ENCODE data around the gene CFAP299. TPM values are rescaled to one million over a fixed set of nuclear protein-coding genes. Genes with fewer than 3 reads are reported as not detected.

CFAP299 gene
- total and polyA plus RNA-seq, 2 donors (not counting 3 experiments of a cell fraction or from before 2014, with no cell fraction given), result not detected

DNA sequence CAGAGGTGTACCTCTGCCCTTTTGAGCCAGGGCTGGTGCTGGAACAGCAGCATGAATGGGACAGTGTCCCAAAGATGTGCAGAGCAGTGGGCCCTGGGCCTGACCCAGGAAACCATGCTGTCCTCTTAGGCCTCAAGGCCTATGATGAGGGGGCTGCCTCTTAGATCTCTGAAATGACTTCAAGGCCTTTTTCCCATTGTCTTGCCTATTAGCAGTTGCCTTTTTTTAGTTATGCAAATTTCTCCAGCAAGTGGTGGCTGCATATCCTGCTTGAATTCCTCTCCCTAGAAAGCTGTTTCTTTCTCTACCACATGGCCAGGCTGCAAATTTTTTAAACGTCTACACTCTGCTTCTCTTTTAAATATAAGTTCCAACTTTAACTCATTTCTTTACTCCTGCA is 160.3 kb downstream of the CFAP299 start:
- H4K20me1 ChIP-seq (replicated peaks; ENCODE audit: control insufficient read depth, extremely low read depth, insufficient read depth, low read length), result no peaks in the 10 kb centered on the region
- ChIA-PET CTCF (no interaction called here), POLR2A (no interaction called here)
- no peak overlapping the region for H3K4me3 ChIP-seq (replicated peaks in 1 of 3; ENCODE audit: insufficient read depth in 1 of 3, low read depth in 1 of 3, low read length in 3 of 3)
- no peak for DNase-seq (ENCODE audit: low read depth, low spot score)
- no peaks in the 10 kb centered on the region for H3K9me3 ChIP-seq (replicated peaks; ENCODE audit: control insufficient read depth, insufficient read depth, low read length)
- H3K36me3 ChIP-seq (ENCODE audit: control insufficient read depth in 2 of 2, extremely low read depth in 1 of 2, insufficient read depth in 2 of 2, low read length in 2 of 2), result no peaks in the 10 kb centered on the region
- H2AFZ ChIP-seq (ENCODE audit: low read depth, low read length), result no peak overlapping the region
- no peak overlapping the region for H3K27ac ChIP-seq (ENCODE audit: insufficient read depth, low read depth, low read length)
- no peaks in the 10 kb centered on the region for H3K9me1 ChIP-seq (replicated peaks; ENCODE audit: control insufficient read depth, extremely low read depth, insufficient read depth, low read length)
- dilution Hi-C loops (cut with MboI; ENCODE audit: extremely low pct_ligation_motif_present, low sequenced_read_pairs) (no loop called here), intact Hi-C loops (cut with micrococcal nuclease) (no loop called here)
- FAIRE-seq, result no peak
- TF ChIP-seq GATA2 (IDR thresholded peaks at IDR 0.05; ENCODE audit: insufficient read depth, insufficient read length, low read depth, low read length) (no peak), MYC (IDR thresholded peaks at IDR 0.05; ENCODE audit: low read depth, low read length) (no peak), JUN (IDR thresholded peaks at IDR 0.05; ENCODE audit: borderline replicate concordance, insufficient read depth, insufficient read length, low read depth) (no peak), EZH2 (IDR thresholded peaks at IDR 0.05; ENCODE audit: borderline replicate concordance, low read depth, low read length, severe bottlenecking) (no peak), POLR2A (IDR thresholded peaks at IDR 0.05; ENCODE audit: low read depth, low read length) (no peak)
- TF ChIP-seq, protein P1, sequence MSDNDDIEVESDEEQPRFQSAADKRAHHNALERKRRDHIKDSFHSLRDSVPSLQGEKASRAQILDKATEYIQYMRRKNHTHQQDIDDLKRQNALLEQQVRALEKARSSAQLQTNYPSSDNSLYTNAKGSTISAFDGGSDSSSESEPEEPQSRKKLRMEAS (IDR thresholded peaks at IDR 0.05; ENCODE audit: insufficient read depth, insufficient read length), result no peak
- H3K9ac ChIP-seq (replicated peaks; ENCODE audit: extremely low read depth, insufficient read depth, low read length), result no peak overlapping the region
- H3K79me2 ChIP-seq (ENCODE audit: control insufficient read depth, insufficient read depth, low read length), result no peaks in the 10 kb centered on the region
- H3K4me1 ChIP-seq (ENCODE audit: control insufficient read depth, extremely low read depth, insufficient read depth, low read length), result no peaks in the 10 kb centered on the region
- no peak overlapping the region for H3K4me2 ChIP-seq (ENCODE audit: insufficient read depth, low read length)
- BruUV-seq (replicated peaks), result no TSS peak
- no peaks in the 10 kb centered on the region for H3K27me3 ChIP-seq (ENCODE audit: control insufficient read depth in 2 of 2, insufficient read depth in 2 of 2, low read length in 2 of 2)

DNA sequence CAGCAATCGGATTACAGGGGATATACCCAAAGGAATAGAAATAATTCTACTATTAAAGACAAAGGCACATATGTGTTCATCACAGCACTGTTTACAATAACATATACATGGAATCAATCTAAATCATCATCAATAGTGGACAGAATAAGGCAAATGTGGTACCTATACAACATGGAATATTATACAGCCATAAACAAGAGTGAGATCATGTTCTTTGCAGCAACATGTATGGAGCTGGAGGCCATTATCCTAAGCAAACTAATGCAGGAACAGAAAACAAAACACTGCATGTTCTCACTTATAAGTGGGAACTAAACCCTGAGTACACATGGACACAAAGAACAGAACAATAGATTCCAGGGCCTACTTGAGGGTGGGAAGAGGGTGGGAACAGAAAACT is 163.2 kb downstream of the CFAP299 start:
- H3K27me3 ChIP-seq (ENCODE audit: control insufficient read depth in 2 of 2, insufficient read depth in 2 of 2, low read length in 2 of 2), result no peaks in the 10 kb centered on the region
- H3K36me3 ChIP-seq (ENCODE audit: control insufficient read depth in 2 of 2, extremely low read depth in 1 of 2, insufficient read depth in 2 of 2, low read length in 2 of 2), result no peaks in the 10 kb centered on the region
- H3K4me3 ChIP-seq (replicated peaks in 1 of 3; ENCODE audit: insufficient read depth in 1 of 3, low read depth in 1 of 3, low read length in 3 of 3), result no peak overlapping the region
- H3K4me2 ChIP-seq (ENCODE audit: insufficient read depth, low read length), result no peak overlapping the region
- dilution Hi-C loops (cut with MboI; ENCODE audit: extremely low pct_ligation_motif_present, low sequenced_read_pairs), result no loop called here
- FAIRE-seq (no peak), DNase-seq (ENCODE audit: low read depth, low spot score) (no peak)
- BruUV-seq (replicated peaks), result no TSS peak
- POLR2A ChIA-PET, result no interaction called here
- no peaks in the 10 kb centered on the region for H3K79me2 ChIP-seq (ENCODE audit: control insufficient read depth, insufficient read depth, low read length)
- H3K4me1 ChIP-seq (ENCODE audit: control insufficient read depth, extremely low read depth, insufficient read depth, low read length), result no peaks in the 10 kb centered on the region
- no peaks in the 10 kb centered on the region for H3K9me1 ChIP-seq (replicated peaks; ENCODE audit: control insufficient read depth, extremely low read depth, insufficient read depth, low read length)
- H3K9ac ChIP-seq (replicated peaks; ENCODE audit: extremely low read depth, insufficient read depth, low read length), result no peak overlapping the region
- no peak for TF ChIP-seq EZH2 (IDR thresholded peaks at IDR 0.05; ENCODE audit: borderline replicate concordance, low read depth, low read length, severe bottlenecking)
- TF ChIP-seq, protein P1 (IDR thresholded peaks at IDR 0.05; ENCODE audit: insufficient read depth, insufficient read length), result no peak
- TF ChIP-seq MYC (IDR thresholded peaks at IDR 0.05; ENCODE audit: low read depth, low read length), result no peak
- no peak for TF ChIP-seq POLR2A (IDR thresholded peaks at IDR 0.05; ENCODE audit: low read depth, low read length)
- no peak for TF ChIP-seq GATA2 (IDR thresholded peaks at IDR 0.05; ENCODE audit: insufficient read depth, insufficient read length, low read depth, low read length)
- TF ChIP-seq POLR2AphosphoS5 (IDR thresholded peaks at IDR 0.05; ENCODE audit: insufficient read depth, low read depth, low read length), result no peak
- no peak overlapping the region for H2AFZ ChIP-seq (ENCODE audit: low read depth, low read length)
- no peak overlapping the region for H3K27ac ChIP-seq (ENCODE audit: insufficient read depth, low read depth, low read length)
- CTCF ChIA-PET, result interaction anchor here (0.7 kb wide), 1 partner anchor 10 kb away, joined by 3 read pairs; no protein-coding TSS in a partner anchor
- H3K9me3 ChIP-seq (replicated peaks; ENCODE audit: control insufficient read depth, insufficient read depth, low read length), result no peaks in the 10 kb centered on the region
- intact Hi-C loops (cut with micrococcal nuclease), result no loop called here
- H4K20me1 ChIP-seq (replicated peaks; ENCODE audit: control insufficient read depth, extremely low read depth, insufficient read depth, low read length), result no peaks in the 10 kb centered on the region

Data from endothelial cell of umbilical vein (primary cell).